HepG2 (cell line): ENCODE measurements around the gene HYOU1. TPM values are rescaled to one million over a fixed set of nuclear protein-coding genes. Genes with fewer than 3 reads are reported as not detected.

ENCODE experiments used
- AGO2 ChIP-seq: fragments of 200-400 bp; formaldehyde crosslinking; optimal IDR thresholded peaks from 2 replicates; pipeline ENCODE3; 2017; ENCODE audit warnings: mild to moderate bottlenecking, low read depth, low read length, moderate library complexity
- DMTF1 ChIP-seq: sonication (generic); formaldehyde crosslinking; IDR thresholded peaks from 2 replicates; pipeline ENCODE4 v1.4.0; 2020; ENCODE audit warnings: mild to moderate bottlenecking, missing genetic modification reagents
- EHMT2 ChIP-seq: fragments of 200-600 bp; sonication (generic); IDR thresholded peaks from 2 replicates; pipeline ENCODE4 v1.7.0; 2017; ENCODE audit warnings: antibody characterized with exemption, low read depth, low read length, borderline replicate concordance
- FOXJ3 ChIP-seq: sonication (generic); formaldehyde crosslinking; IDR thresholded peaks from 2 replicates; pipeline ENCODE4 v1.4.0; 2020; ENCODE audit warnings: missing genetic modification reagents, mild to moderate bottlenecking, borderline replicate concordance
- HDAC2 ChIP-seq: sonication (generic); formaldehyde crosslinking; IDR thresholded peaks from 2 replicates; pipeline ENCODE4 v1.4.0; 2020; ENCODE audit warnings: missing genetic modification reagents
- HNF1B ChIP-seq: sonication (generic); formaldehyde crosslinking; IDR thresholded peaks from 2 replicates; pipeline ENCODE4 v1.5.1; 2020; ENCODE audit warnings: mild to moderate bottlenecking, moderate library complexity, missing genetic modification reagents
- KLF6 ChIP-seq: IDR thresholded peaks from 2 replicates; pipeline ENCODE4 v1.8.0; 2016; ENCODE audit warnings: missing biosample characterization, missing genetic modification reagents
- PRDM10 ChIP-seq: sonication (generic); formaldehyde crosslinking; IDR thresholded peaks from 2 replicates; pipeline ENCODE4 v1.4.0; 2020; ENCODE audit warnings: low read depth, missing genetic modification reagents
- RBAK ChIP-seq: sonication (generic); formaldehyde crosslinking; IDR thresholded peaks from 2 replicates; pipeline ENCODE4 v1.5.1; 2020; ENCODE audit warnings: mild to moderate bottlenecking, missing genetic modification reagents
- TBX2 ChIP-seq: sonication (generic); formaldehyde crosslinking; IDR thresholded peaks from 2 replicates; pipeline ENCODE4 v1.5.0; 2020; ENCODE audit warnings: missing genetic modification reagents, mild to moderate bottlenecking, borderline replicate concordance
- ZMAT5 ChIP-seq: sonication (generic); formaldehyde crosslinking; IDR thresholded peaks from 2 replicates; pipeline ENCODE4 v1.5.0; 2020; ENCODE audit warnings: mild to moderate bottlenecking, low read depth, missing genetic modification reagents, borderline replicate concordance
- ZNF687 ChIP-seq: sonication (generic); formaldehyde crosslinking; IDR thresholded peaks from 2 replicates; pipeline ENCODE4 v1.5.1; 2020; ENCODE audit warnings: mild to moderate bottlenecking, missing genetic modification reagents, moderate library complexity
- polyA plus RNA-seq, 8 experiments: library from polyadenylated mRNA; depleted of rRNA in 3 of 8; stranded (reverse) in 7 of 8; unstranded in 1 of 8; fragments of >200 nt; fragmentation: Illumina TruSeq in 4 of 8; extraction: Trizol in 4 of 8; gene quantifications; 2 replicates each; pipeline versions ENCODE4 v1.2.1 to v1.2.3, GENCODE V29; 2011 to 2016; ENCODE audit warnings: low read depth in 4 of 8, missing spikeins in 1 of 8, mixed read lengths in 1 of 8; ENCODE audit not compliant: insufficient read depth in 1 of 8
- total RNA-seq, 5 experiments: library from RNA; depleted of rRNA; stranded (reverse); fragments of >200 nt; fragmentation: Illumina TruSeq; extraction: Trizol; gene quantifications; 2 replicates each; pipeline ENCODE4 v1.2.3, GENCODE V29; 2016; ENCODE audit warnings: low read depth in 1 of 5

HYOU1 gene
- total and polyA plus RNA-seq, 2 of the 13 experiments (the other 11 are each of a cell fraction or from before 2014, with no cell fraction given): 127 to 155 TPM

- no peak for TF ChIP-seq KLF6 (CRISPR knock-in tag)
- peak; percentile 93 for TF ChIP-seq ZNF687
- no peak for TF ChIP-seq HDAC2 (CRISPR knock-in tag)
- no peak for TF ChIP-seq TBX2 (CRISPR knock-in tag)
- TF ChIP-seq HNF1B: no peak
- no peak for TF ChIP-seq FOXJ3 (CRISPR knock-in tag)
- TF ChIP-seq EHMT2: no peak
- no peak for TF ChIP-seq PRDM10 (CRISPR knock-in tag)
- TF ChIP-seq ZMAT5: no peak
- TF ChIP-seq RBAK (CRISPR knock-in tag): no peak
- TF ChIP-seq AGO2: peak; percentile 32
- TF ChIP-seq DMTF1 (CRISPR knock-in tag): no peak
These were observed 30.8 kb downstream of the HYOU1 start (continued) for GRCh38 chr11:119025978-119026766.
